Choroid plexus epithelial cell (primary cell): ENCODE results near the gene NAPB.
"Not testable (repeated sequence)": the region's sequence is repeated elsewhere in the genome, so short reads cannot be mapped to it uniquely, and the experiment has no call there.

Source experiments
- DNase-seq: peaks from one replicate; pipeline ENCODE4 v3.0.0-alpha.2; 2010; ENCODE audit warnings: low read depth
- H3K4me3 ChIP-seq: 2 replicates; pipeline ENCODE4 v1.5.1; 2011; ENCODE audit warnings: low read depth, mild to moderate bottlenecking, control low read depth, low read length, moderate library complexity
- CTCF ChIP-seq: conservative IDR thresholded peaks from 2 replicates; pipeline ENCODE4 v1.5.1; 2011; ENCODE audit warnings: low read depth, mild to moderate bottlenecking, control low read depth, inconsistent platforms, low read length, moderate library complexity

Gene NAPB

GRCh38 chr20:23420943-23421931, at the start of gene NAPB:
NAPB (minus strand) TSS chr20:23421488; CDS start chr20:23421402, 86 bp downstream.
- peak within 1 kb of the TSS; percentile 91 for H3K4me3 ChIP-seq
- peak; percentile 46 for TF ChIP-seq CTCF
- DNase-seq, result peak; percentile 95

- not testable (repeated sequence) for H3K4me3 ChIP-seq, DNase-seq
Observed at GRCh38 chr20:23466961-23467360, 45.7 kb upstream of the NAPB start.

GRCh38 chr20:23461180-23461579, 39.9 kb upstream of the NAPB start:
- DNase-seq, result no peak
- TF ChIP-seq CTCF, result no peak
- no peak overlapping the region for H3K4me3 ChIP-seq

GRCh38 chr20:23459461-23460150, 38.3 kb upstream of the NAPB start:
- no peak for DNase-seq
- TF ChIP-seq CTCF, result no peak
- no peak overlapping the region for H3K4me3 ChIP-seq

- no peak for DNase-seq
- no peak for TF ChIP-seq CTCF
- no peak overlapping the region for H3K4me3 ChIP-seq
Observed at GRCh38 chr20:23456873-23457272, 35.6 kb upstream of the NAPB start.

GRCh38 chr20:23456409-23456808, 35.1 kb upstream of the NAPB start:
- no peak for DNase-seq
- no peak for TF ChIP-seq CTCF
- no peak overlapping the region for H3K4me3 ChIP-seq

GRCh38 chr20:23455639-23456038, 34.4 kb upstream of the NAPB start:
- no peak for TF ChIP-seq CTCF
- DNase-seq, result no peak
- H3K4me3 ChIP-seq, result no peak overlapping the region
